Measurements from ENCODE around the gene CXCL8.

The CXCL8 gene

DNA sequence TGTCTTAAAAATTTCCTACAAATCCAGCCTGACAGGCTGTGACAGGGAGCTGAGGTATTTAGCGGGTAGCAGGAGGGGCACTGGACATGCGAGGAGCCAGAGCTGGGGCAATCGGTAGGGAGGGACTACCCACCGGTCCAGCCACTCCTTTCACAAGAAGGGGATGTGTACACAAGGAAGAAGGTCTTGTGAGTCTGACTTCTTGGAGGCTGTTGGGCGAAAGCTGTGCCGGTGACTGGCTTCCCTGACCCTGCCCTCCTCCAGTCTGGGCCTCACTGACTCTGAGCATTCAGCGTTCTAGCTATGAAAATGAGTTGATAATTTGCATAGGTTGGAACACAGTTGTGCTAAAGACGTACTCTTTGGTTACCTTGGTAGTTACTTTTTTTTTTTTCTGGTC is 12.7 kb upstream of the CXCL8 start:
- FAIRE-seq = no peak
- no peak for TF ChIP-seq TAF1 (IDR thresholded peaks at IDR 0.05; ENCODE audit: low read depth, low read length)
- peak; percentile 77; the same call in 1 of the 2 replicates for TF ChIP-seq POU2F2 (IDR thresholded peaks at IDR 0.05; ENCODE audit: low read depth, low read length)
- TF ChIP-seq SPI1 (IDR thresholded peaks at IDR 0.05; ENCODE audit: low read depth, low read length) = no peak
- TF ChIP-seq POLR2AphosphoS5 (IDR thresholded peaks at IDR 0.05; ENCODE audit: low read depth, low read length) = no peak

DNA sequence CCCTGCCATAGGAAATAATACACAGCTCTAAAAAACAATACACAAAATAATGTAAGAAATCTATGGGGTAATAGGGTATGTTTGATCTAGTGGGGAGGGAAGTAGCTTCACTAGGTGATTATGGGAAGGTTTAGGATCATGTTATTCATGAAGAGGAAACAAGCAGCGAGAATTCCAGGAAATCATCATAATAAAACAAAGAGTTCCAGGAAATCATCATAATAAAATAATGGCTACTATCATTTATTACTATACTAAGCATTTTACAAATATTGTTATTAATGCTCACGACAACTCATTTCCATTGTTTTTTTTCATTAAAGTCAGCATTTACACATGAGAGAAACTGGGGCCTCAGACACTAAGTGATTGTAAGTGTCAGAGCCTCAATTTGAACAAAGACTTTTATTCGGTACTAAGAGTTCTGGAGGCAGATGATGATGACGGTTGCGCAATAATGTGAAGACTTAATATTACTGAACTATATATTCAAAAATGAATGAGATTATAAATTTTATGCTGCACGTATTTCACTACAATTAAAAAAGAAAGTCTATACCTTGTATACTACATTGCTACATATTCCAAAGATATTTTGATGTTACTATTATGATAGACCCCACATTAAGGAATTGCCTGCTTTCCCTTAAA is 12.2 kb upstream of the CXCL8 start:
- TF ChIP-seq PAX5 (IDR thresholded peaks at IDR 0.05; ENCODE audit: insufficient read depth, low read length, severe bottlenecking) (no peak), POLR2A (IDR thresholded peaks at IDR 0.05; ENCODE audit: low read depth, low read length) (no peak), POLR2AphosphoS5 (IDR thresholded peaks at IDR 0.05; ENCODE audit: low read depth, low read length) (no peak), TAF1 (IDR thresholded peaks at IDR 0.05; ENCODE audit: low read depth, low read length) (no peak), SPI1 (IDR thresholded peaks at IDR 0.05; ENCODE audit: low read depth, low read length) (no peak), POU2F2 (IDR thresholded peaks at IDR 0.05; ENCODE audit: low read depth, low read length) (no peak)
- no peak for FAIRE-seq
- no peak for DNase-seq (ENCODE audit: insufficient read length, low spot score)

More for the DNA sequence above, 12.7 kb upstream of the CXCL8 start:
- DNase-seq (ENCODE audit: insufficient read length, low spot score) = no peak

DNA sequence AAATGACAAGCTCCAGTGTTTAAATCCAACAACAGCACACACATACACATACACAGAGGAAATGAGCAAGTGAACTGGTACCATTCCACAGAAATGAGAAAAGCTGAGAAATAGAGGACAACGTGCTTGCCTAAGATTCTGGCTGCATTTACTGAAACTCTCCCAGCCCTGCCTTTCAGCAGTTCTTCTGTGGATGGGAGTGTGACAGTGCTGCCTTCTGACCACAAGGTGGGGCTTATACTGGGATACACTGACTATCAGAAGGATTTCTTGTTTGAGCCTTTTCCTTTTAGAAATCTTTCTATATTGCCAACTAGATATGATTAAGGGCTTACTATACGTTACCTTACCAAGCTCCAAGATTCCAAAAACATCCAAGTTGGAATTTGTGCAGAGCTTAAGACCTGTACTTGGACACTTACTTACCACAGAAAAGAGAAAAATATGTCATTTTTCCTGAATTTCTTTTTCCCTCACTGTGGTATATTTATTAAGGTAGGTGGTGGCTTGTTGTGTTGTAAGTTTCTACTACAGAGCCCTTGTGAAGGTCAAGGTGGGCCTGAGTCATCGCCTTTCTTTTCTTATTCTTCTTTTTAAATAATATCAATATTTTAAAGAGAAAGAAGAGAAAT is 10.7 kb upstream of the CXCL8 start:
- no peak for FAIRE-seq

DNA sequence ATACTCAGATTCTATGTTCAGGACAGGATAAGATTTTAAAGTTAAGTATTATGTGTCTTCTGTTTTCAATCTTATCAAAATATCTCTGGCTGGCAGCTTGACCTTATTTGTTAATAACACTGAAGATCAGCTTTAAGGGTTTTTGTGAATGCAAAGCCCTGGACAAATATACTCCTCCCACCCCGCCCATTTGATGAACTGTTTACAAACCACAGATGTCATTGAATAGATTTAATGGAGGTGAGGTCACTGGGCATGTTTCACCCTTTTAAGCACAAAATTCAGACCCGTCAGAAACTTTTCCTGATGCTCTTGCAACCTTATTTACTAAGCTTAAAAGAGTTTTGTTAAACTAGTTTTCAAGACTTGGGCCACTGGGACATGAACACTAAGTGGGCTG is 10.1 kb upstream of the CXCL8 start:
- DNase-seq (ENCODE audit: insufficient read length, low spot score) = no peak
- no peak for FAIRE-seq
- no peak for TF ChIP-seq POLR2A (IDR thresholded peaks at IDR 0.05; ENCODE audit: low read depth, low read length)
- TF ChIP-seq TAF1 (IDR thresholded peaks at IDR 0.05; ENCODE audit: low read depth, low read length) = no peak
- TF ChIP-seq SPI1 (IDR thresholded peaks at IDR 0.05; ENCODE audit: low read depth, low read length) = no peak
- TF ChIP-seq POU2F2 (IDR thresholded peaks at IDR 0.05; ENCODE audit: low read depth, low read length) = no peak
- no peak for TF ChIP-seq POLR2AphosphoS5 (IDR thresholded peaks at IDR 0.05; ENCODE audit: low read depth, low read length)
- no peak for TF ChIP-seq PAX5 (IDR thresholded peaks at IDR 0.05; ENCODE audit: insufficient read depth, low read length, severe bottlenecking)

More for the DNA sequence above, 10.7 kb upstream of the CXCL8 start:
- no peak for DNase-seq (ENCODE audit: insufficient read length, low spot score)
- TF ChIP-seq POLR2A (IDR thresholded peaks at IDR 0.05; ENCODE audit: low read depth, low read length) = no peak
- no peak for TF ChIP-seq POU2F2 (IDR thresholded peaks at IDR 0.05; ENCODE audit: low read depth, low read length)
- no peak for TF ChIP-seq PAX5 (IDR thresholded peaks at IDR 0.05; ENCODE audit: insufficient read depth, low read length, severe bottlenecking)
- no peak for TF ChIP-seq SPI1 (IDR thresholded peaks at IDR 0.05; ENCODE audit: low read depth, low read length)
- no peak for TF ChIP-seq TAF1 (IDR thresholded peaks at IDR 0.05; ENCODE audit: low read depth, low read length)
- no peak for TF ChIP-seq POLR2AphosphoS5 (IDR thresholded peaks at IDR 0.05; ENCODE audit: low read depth, low read length)

DNA sequence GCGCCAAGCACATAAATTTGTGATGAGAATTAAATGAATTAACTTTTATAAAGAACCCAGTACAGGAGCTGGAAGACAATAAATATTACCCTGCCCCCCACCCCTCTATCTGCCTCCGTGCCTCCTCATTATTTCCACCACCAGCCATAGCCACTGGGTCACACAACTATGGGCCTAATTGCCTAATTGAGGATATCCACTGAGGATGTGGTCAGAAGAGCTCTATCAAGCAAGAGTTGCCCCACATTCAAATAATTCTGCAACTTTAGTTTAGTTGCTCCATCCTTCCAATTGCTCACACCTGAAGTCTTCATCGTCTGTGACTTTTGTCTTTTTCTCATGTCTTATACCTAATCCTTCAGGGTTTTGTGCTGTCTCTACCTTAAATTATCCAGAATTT is 9.5 kb upstream of the CXCL8 start:
- TF ChIP-seq POU2F2 (IDR thresholded peaks at IDR 0.05; ENCODE audit: low read depth, low read length) (no peak), POLR2A (IDR thresholded peaks at IDR 0.05; ENCODE audit: low read depth, low read length) (no peak), POLR2AphosphoS5 (IDR thresholded peaks at IDR 0.05; ENCODE audit: low read depth, low read length) (no peak), SPI1 (IDR thresholded peaks at IDR 0.05; ENCODE audit: low read depth, low read length) (no peak), TAF1 (IDR thresholded peaks at IDR 0.05; ENCODE audit: low read depth, low read length) (no peak), PAX5 (IDR thresholded peaks at IDR 0.05; ENCODE audit: insufficient read depth, low read length, severe bottlenecking) (no peak)
- FAIRE-seq (no peak), DNase-seq (ENCODE audit: insufficient read length, low spot score) (no peak)

DNA sequence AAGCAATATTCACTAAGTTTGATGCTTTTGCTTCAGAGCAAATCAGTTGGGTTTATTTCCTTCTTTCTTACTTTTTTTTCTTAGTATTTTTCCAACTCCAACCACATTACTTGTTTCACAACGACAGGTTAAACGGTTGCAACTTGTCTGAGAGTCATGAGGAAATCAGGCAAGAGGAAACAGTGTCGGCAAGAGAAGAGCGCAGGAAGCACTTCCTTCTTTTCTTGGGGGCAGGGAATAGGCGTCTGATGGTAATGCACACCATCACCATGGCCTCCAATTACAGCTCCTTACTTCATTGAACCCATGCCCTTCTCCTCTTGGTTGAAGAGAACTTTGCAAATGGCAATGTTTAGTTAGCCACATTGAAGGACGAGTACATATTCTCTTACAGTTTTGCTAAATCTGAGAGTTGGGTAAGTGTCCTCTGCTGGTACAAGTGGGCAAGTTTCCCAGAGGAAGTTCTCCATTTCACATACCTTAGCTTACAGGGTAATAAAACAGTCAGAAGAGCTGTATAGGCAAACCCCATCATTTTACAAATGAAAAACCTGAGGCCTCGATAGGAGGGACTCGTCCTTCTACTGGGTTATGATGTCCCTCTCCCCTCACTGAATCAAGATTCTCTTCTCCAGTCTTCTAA is 8.3 kb upstream of the CXCL8 start:
- TF ChIP-seq SPI1 (IDR thresholded peaks at IDR 0.05; ENCODE audit: low read depth, low read length) (peak; percentile 56), POLR2A (IDR thresholded peaks at IDR 0.05; ENCODE audit: low read depth, low read length) (no peak)
- no peak for DNase-seq (ENCODE audit: insufficient read length, low spot score)
- no peak for FAIRE-seq

DNA sequence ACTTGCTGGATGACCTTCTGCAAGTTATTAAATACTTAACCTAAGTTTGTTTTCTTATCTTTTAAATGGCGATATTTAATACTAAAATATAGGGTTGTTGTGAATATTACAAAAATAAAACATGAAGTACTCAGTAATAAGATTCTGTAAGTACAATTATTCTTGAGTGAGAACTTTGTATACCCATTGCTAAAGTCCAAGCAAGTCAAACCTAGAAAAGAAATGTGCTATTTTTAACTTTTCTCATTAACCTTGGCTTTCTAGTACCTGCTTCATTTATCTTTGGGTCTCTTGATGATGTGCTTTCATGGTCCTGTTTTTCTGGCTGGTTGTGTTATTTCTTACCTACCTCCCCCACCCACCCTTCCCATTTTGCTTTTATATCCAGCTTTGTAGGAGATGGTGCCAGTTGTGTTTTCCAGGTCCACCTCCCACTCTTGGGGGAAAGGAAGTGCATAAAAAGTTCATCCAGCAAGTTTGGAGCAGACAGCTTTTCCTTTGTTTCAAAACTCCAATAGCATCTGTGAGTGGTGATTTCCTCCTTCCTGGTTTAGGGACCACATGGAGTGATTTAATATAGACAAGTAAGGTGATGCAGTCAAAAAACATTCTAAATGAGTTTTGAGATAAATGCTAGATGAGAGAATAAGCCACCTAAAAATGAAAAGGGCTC is 7.5 kb upstream of the CXCL8 start:
- no peak for DNase-seq (ENCODE audit: insufficient read length, low spot score)
- no peak for TF ChIP-seq PAX5 (IDR thresholded peaks at IDR 0.05; ENCODE audit: insufficient read depth, low read length, severe bottlenecking)
- TF ChIP-seq POLR2AphosphoS5 (IDR thresholded peaks at IDR 0.05; ENCODE audit: low read depth, low read length) = no peak
- no peak for TF ChIP-seq POU2F2 (IDR thresholded peaks at IDR 0.05; ENCODE audit: low read depth, low read length)
- TF ChIP-seq TAF1 (IDR thresholded peaks at IDR 0.05; ENCODE audit: low read depth, low read length) = no peak
- TF ChIP-seq POLR2A (IDR thresholded peaks at IDR 0.05; ENCODE audit: low read depth, low read length) = no peak
- TF ChIP-seq SPI1 (IDR thresholded peaks at IDR 0.05; ENCODE audit: low read depth, low read length) = no peak
- no peak for FAIRE-seq

DNA sequence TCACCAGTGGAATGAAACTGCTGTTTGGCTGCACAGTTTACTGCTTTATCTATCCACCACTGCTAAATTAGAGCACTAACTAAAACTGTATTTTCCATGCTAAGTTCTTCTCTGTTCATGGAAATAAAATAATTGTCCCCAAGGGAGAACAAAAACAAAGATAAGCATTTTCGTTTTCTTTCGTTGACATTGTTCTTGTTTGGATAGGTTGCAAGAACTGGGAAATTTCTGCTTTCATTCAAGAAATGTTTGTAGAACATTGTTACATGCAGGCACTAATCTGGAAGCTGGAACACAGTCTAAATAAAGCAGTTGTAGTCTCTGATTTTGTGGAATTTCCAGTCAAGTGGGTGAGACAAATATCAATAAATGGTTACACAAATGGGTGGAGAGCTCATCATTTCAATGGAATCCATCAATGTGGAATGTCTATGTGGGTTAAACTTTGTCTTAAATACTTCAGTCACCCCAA is 5.8 kb upstream of the CXCL8 start:
- FAIRE-seq (peak; percentile 5), DNase-seq (ENCODE audit: insufficient read length, low spot score) (no peak)
- no peak for TF ChIP-seq POLR2A (IDR thresholded peaks at IDR 0.05; ENCODE audit: low read depth, low read length)
- TF ChIP-seq PAX5 (IDR thresholded peaks at IDR 0.05; ENCODE audit: insufficient read depth, low read length, severe bottlenecking) = no peak
- TF ChIP-seq SPI1 (IDR thresholded peaks at IDR 0.05; ENCODE audit: low read depth, low read length) = no peak
- no peak for TF ChIP-seq POU2F2 (IDR thresholded peaks at IDR 0.05; ENCODE audit: low read depth, low read length)
- no peak for TF ChIP-seq POLR2AphosphoS5 (IDR thresholded peaks at IDR 0.05; ENCODE audit: low read depth, low read length)
- no peak for TF ChIP-seq TAF1 (IDR thresholded peaks at IDR 0.05; ENCODE audit: low read depth, low read length)

DNA sequence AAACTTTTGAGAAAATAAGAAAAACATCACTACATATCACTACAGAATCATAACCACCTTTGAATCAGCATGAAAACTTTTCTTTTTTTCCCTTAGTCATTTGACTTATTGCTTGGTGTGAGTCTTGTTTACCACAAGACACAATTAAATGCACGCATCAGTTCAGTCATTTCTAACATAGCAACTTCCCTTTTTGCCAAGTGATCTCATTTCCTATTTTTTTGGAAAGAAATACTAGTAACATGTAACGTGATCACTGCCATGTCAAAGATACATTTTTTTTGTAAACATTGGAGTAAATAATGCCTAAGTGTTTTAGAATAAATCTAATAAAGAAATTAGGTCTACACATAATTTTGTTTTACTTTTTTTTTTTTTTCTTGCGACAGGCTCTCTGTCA is 5.1 kb upstream of the CXCL8 start:
- no peak for FAIRE-seq
- no peak for DNase-seq (ENCODE audit: insufficient read length, low spot score)
- TF ChIP-seq SPI1 (IDR thresholded peaks at IDR 0.05; ENCODE audit: low read depth, low read length) = peak; percentile 86
- no peak for TF ChIP-seq PAX5 (IDR thresholded peaks at IDR 0.05; ENCODE audit: insufficient read depth, low read length, severe bottlenecking)
- TF ChIP-seq POLR2A (IDR thresholded peaks at IDR 0.05; ENCODE audit: low read depth, low read length) = no peak
